Measurements from ENCODE around the gene PLPP1.

Gene PLPP1

GRCh38 chr5:55407984-55408383 is 126.8 kb downstream of the PLPP1 start:
- no peak for TF ChIP-seq CTCF (IDR thresholded peaks at IDR 0.05; ENCODE audit: low read depth, low read length, missing control alignments)
- DNase-seq (ENCODE audit: low read depth), result no peak
- H3K4me3 ChIP-seq (ENCODE audit: low read depth, low read length), result no peak overlapping the region

- H3K4me3 ChIP-seq (ENCODE audit: low read depth, low read length), result no peak overlapping the region
- DNase-seq (ENCODE audit: low read depth), result no peak
- peak; percentile 47 for TF ChIP-seq CTCF (IDR thresholded peaks at IDR 0.05; ENCODE audit: low read depth, low read length, missing control alignments)
These were observed 127.6 kb downstream of the PLPP1 start for GRCh38 chr5:55407059-55407684.

GRCh38 chr5:55406292-55406691 is 128.5 kb downstream of the PLPP1 start:
- no peak for TF ChIP-seq CTCF (IDR thresholded peaks at IDR 0.05; ENCODE audit: low read depth, low read length, missing control alignments)
- H3K4me3 ChIP-seq (ENCODE audit: low read depth, low read length), result no peak overlapping the region
- DNase-seq (ENCODE audit: low read depth), result no peak

- no peak for DNase-seq (ENCODE audit: low read depth)
- peak; percentile 36 for TF ChIP-seq CTCF (IDR thresholded peaks at IDR 0.05; ENCODE audit: low read depth, low read length, missing control alignments)
- no peak overlapping the region for H3K4me3 ChIP-seq (ENCODE audit: low read depth, low read length)
These were observed 132.6 kb downstream of the PLPP1 start for GRCh38 chr5:55402199-55402598.

GRCh38 chr5:55393501-55394175 is 141.1 kb downstream of the PLPP1 start:
- no peak for TF ChIP-seq CTCF (IDR thresholded peaks at IDR 0.05; ENCODE audit: low read depth, low read length, missing control alignments)
- DNase-seq (ENCODE audit: low read depth), result no peak
- H3K4me3 ChIP-seq (ENCODE audit: low read depth, low read length), result no peak overlapping the region

GRCh38 chr5:55392669-55393068 is 142.1 kb downstream of the PLPP1 start:
- no peak overlapping the region for H3K4me3 ChIP-seq (ENCODE audit: low read depth, low read length)
- DNase-seq (ENCODE audit: low read depth), result no peak
- no peak for TF ChIP-seq CTCF (IDR thresholded peaks at IDR 0.05; ENCODE audit: low read depth, low read length, missing control alignments)

- DNase-seq (ENCODE audit: low read depth), result no peak
- no peak for TF ChIP-seq CTCF (IDR thresholded peaks at IDR 0.05; ENCODE audit: low read depth, low read length, missing control alignments)
- no peak overlapping the region for H3K4me3 ChIP-seq (ENCODE audit: low read depth, low read length)
These were observed 143.1 kb downstream of the PLPP1 start for GRCh38 chr5:55391707-55392106.
